Activated CD4-positive, alpha-beta T cell treated with anti-CD3 and anti-CD28 coated beads, Interleukin-2, amount 10 ng/mL, durations not matched to agents 7 days and 5 days (primary cell): ENCODE data around the gene NFASC. TPM values are rescaled to one million over a fixed set of nuclear protein-coding genes. Genes with fewer than 3 reads are reported as not detected.

ENCODE experiments used
- CTCF ChIA-PET: fragments of 350-600 bp; sonication (Branson Sonifier 250); formaldehyde crosslinking; loops from one replicate; lab custom pipeline; 2021; ENCODE audit warnings: antibody characterized with exemption; lab: Charles Lee
- POLR2A ChIA-PET: fragments of 350-600 bp; sonication (Branson Sonifier 250); formaldehyde crosslinking; loops from one replicate; lab custom pipeline; 2021; ENCODE audit warnings: antibody characterized with exemption; lab: Charles Lee
- DNase-seq: peaks from one replicate; pipeline ENCODE4 v3.0.0-alpha.2; 2020
- H3K27ac Mint-ChIP-seq: one replicate; pipeline ENCODE4 v1.8.0; 2021; ENCODE audit warnings: mild to moderate bottlenecking, moderate library complexity, mixed read lengths
- H3K27me3 Mint-ChIP-seq: one replicate; pipeline ENCODE4 v1.8.0; 2021; ENCODE audit warnings: mixed read lengths
- H3K36me3 Mint-ChIP-seq: one replicate; pipeline ENCODE4 v1.8.0; 2021; ENCODE audit warnings: low read depth, mixed read lengths
- H3K4me1 Mint-ChIP-seq: one replicate; pipeline ENCODE4 v1.8.0; 2021; ENCODE audit warnings: mixed read lengths
- H3K4me3 Mint-ChIP-seq: one replicate; pipeline ENCODE4 v1.8.0; 2021; ENCODE audit warnings: mild to moderate bottlenecking, moderate library complexity, mixed read lengths
- H3K9me3 Mint-ChIP-seq: one replicate; pipeline ENCODE4 v1.8.0; 2021; ENCODE audit warnings: mixed read lengths
- total RNA-seq, 2 experiments: library from RNA; stranded (reverse); gene quantifications; one replicate each; pipeline ENCODE4 v1.2.3, GENCODE V29; 2021

NFASC gene
- total RNA-seq, 2 experiments from 2014 or later: 0.23 TPM; not detected in 1

- no peak for DNase-seq
- Mint-ChIP-seq H3K36me3 (no peaks in the 10 kb centered on the region), H3K9me3 (no peaks in the 10 kb centered on the region), H3K27ac (no peak overlapping the region), H3K4me1 (no peaks in the 10 kb centered on the region), H3K4me3 (no peak overlapping the region), H3K27me3 (peaks cover 19% of the 10 kb centered on the region)
- ChIA-PET POLR2A (no interaction called here), CTCF (interaction anchor here (1.3 kb wide), 1 partner anchor 14 kb away, joined by 3 read pairs; no protein-coding TSS in a partner anchor)
These were observed 8.7 kb downstream of the NFASC start for GRCh38 chr1:204879351-204879750.

GRCh38 chr1:204880906-204881305, 10.2 kb downstream of the NFASC start:
- CTCF ChIA-PET: interaction anchor here (1.0 kb wide), 1 partner anchor 9 kb away, joined by 3 read pairs; no protein-coding TSS in a partner anchor
- no peak for DNase-seq
- Mint-ChIP-seq H3K27ac (no peak overlapping the region), H3K4me3 (no peak overlapping the region), H3K27me3 (peaks cover 24% of the 10 kb centered on the region), H3K9me3 (no peaks in the 10 kb centered on the region), H3K36me3 (no peaks in the 10 kb centered on the region), H3K4me1 (no peaks in the 10 kb centered on the region)
- POLR2A ChIA-PET: no interaction called here

GRCh38 chr1:204882479-204882878, 11.8 kb downstream of the NFASC start:
- ChIA-PET POLR2A (no interaction called here), CTCF (interaction anchor here (1.0 kb wide), 1 partner anchor 76 kb away, joined by 3 read pairs; no protein-coding TSS in a partner anchor)
- DNase-seq: no peak
- Mint-ChIP-seq H3K9me3 (no peaks in the 10 kb centered on the region), H3K27ac (no peak overlapping the region), H3K4me1 (no peaks in the 10 kb centered on the region), H3K36me3 (no peaks in the 10 kb centered on the region), H3K4me3 (no peak overlapping the region), H3K27me3 (peaks cover 27% of the 10 kb centered on the region)

- Mint-ChIP-seq H3K27me3 (peaks cover 28% of the 10 kb centered on the region), H3K9me3 (no peaks in the 10 kb centered on the region), H3K4me1 (no peaks in the 10 kb centered on the region), H3K36me3 (no peaks in the 10 kb centered on the region), H3K27ac (no peak overlapping the region), H3K4me3 (no peak overlapping the region)
- CTCF ChIA-PET: no interaction called here
- POLR2A ChIA-PET: no interaction called here
- DNase-seq: no peak
These were observed 12.7 kb downstream of the NFASC start for GRCh38 chr1:204883405-204883804.

- Mint-ChIP-seq H3K27ac (no peak overlapping the region), H3K27me3 (peaks cover 28% of the 10 kb centered on the region), H3K9me3 (no peaks in the 10 kb centered on the region), H3K36me3 (no peaks in the 10 kb centered on the region), H3K4me1 (no peaks in the 10 kb centered on the region), H3K4me3 (no peak overlapping the region)
- ChIA-PET CTCF (no interaction called here), POLR2A (no interaction called here)
- no peak for DNase-seq
These were observed 14.6 kb downstream of the NFASC start for GRCh38 chr1:204885288-204885711.

GRCh38 chr1:204885790-204886189, 15.1 kb downstream of the NFASC start:
- POLR2A ChIA-PET: no interaction called here

GRCh38 chr1:204887846-204888245, 17.2 kb downstream of the NFASC start:
- no peaks in the 10 kb centered on the region for H3K36me3 Mint-ChIP-seq
- H3K27me3 Mint-ChIP-seq: peaks cover 33% of the 10 kb centered on the region
- POLR2A ChIA-PET: no interaction called here
- H3K27ac Mint-ChIP-seq: no peak overlapping the region
- DNase-seq: no peak
- CTCF ChIA-PET: no interaction called here
- H3K4me1 Mint-ChIP-seq: no peaks in the 10 kb centered on the region
- no peak overlapping the region for H3K4me3 Mint-ChIP-seq
- H3K9me3 Mint-ChIP-seq: no peaks in the 10 kb centered on the region

More at GRCh38 chr1:204885790-204886189, 15.1 kb downstream of the NFASC start:
- DNase-seq: no peak
- no peaks in the 10 kb centered on the region for H3K9me3 Mint-ChIP-seq
- no peak overlapping the region for H3K27ac Mint-ChIP-seq
- H3K4me1 Mint-ChIP-seq: no peaks in the 10 kb centered on the region
- H3K4me3 Mint-ChIP-seq: no peak overlapping the region
- H3K36me3 Mint-ChIP-seq: no peaks in the 10 kb centered on the region
- CTCF ChIA-PET: no interaction called here
- peaks cover 29% of the 10 kb centered on the region for H3K27me3 Mint-ChIP-seq

- Mint-ChIP-seq H3K4me1 (no peaks in the 10 kb centered on the region), H3K9me3 (no peaks in the 10 kb centered on the region), H3K27ac (no peak overlapping the region), H3K27me3 (peaks cover 37% of the 10 kb centered on the region), H3K4me3 (no peak overlapping the region), H3K36me3 (no peaks in the 10 kb centered on the region)
- POLR2A ChIA-PET: no interaction called here
- CTCF ChIA-PET: no interaction called here
- DNase-seq: no peak
These were observed 17.6 kb downstream of the NFASC start for GRCh38 chr1:204888294-204888693.

- peaks cover 38% of the 10 kb centered on the region for H3K27me3 Mint-ChIP-seq
- no peak for DNase-seq
- no peaks in the 10 kb centered on the region for H3K9me3 Mint-ChIP-seq
- no peaks in the 10 kb centered on the region for H3K4me1 Mint-ChIP-seq
- H3K4me3 Mint-ChIP-seq: no peak overlapping the region
- H3K36me3 Mint-ChIP-seq: no peaks in the 10 kb centered on the region
- no peak overlapping the region for H3K27ac Mint-ChIP-seq
- CTCF ChIA-PET: no interaction called here
- POLR2A ChIA-PET: no interaction called here
These were observed 19.2 kb downstream of the NFASC start for GRCh38 chr1:204889681-204890383.

- no peaks in the 10 kb centered on the region for H3K4me1 Mint-ChIP-seq
- no peak for DNase-seq
- H3K27ac Mint-ChIP-seq: no peak overlapping the region
- H3K9me3 Mint-ChIP-seq: no peaks in the 10 kb centered on the region
- CTCF ChIA-PET: interaction anchor here (0.6 kb wide), 1 partner anchor 9 kb away, joined by 3 read pairs; no protein-coding TSS in a partner anchor
- POLR2A ChIA-PET: no interaction called here
- H3K36me3 Mint-ChIP-seq: no peaks in the 10 kb centered on the region
- H3K4me3 Mint-ChIP-seq: no peak overlapping the region
- peaks cover 44% of the 10 kb centered on the region for H3K27me3 Mint-ChIP-seq
These were observed 21.2 kb downstream of the NFASC start for GRCh38 chr1:204891860-204892259.

- Mint-ChIP-seq H3K9me3 (no peaks in the 10 kb centered on the region), H3K27me3 (peaks cover 37% of the 10 kb centered on the region), H3K4me3 (no peak overlapping the region), H3K27ac (no peak overlapping the region), H3K4me1 (no peaks in the 10 kb centered on the region), H3K36me3 (no peaks in the 10 kb centered on the region)
- CTCF ChIA-PET: no interaction called here
- no peak for DNase-seq
- POLR2A ChIA-PET: no interaction called here
These were observed 23.4 kb downstream of the NFASC start for GRCh38 chr1:204894031-204894430.

- ChIA-PET CTCF (no interaction called here), POLR2A (no interaction called here)
- Mint-ChIP-seq H3K4me3 (no peak overlapping the region), H3K36me3 (no peaks in the 10 kb centered on the region), H3K27me3 (peaks cover 37% of the 10 kb centered on the region), H3K4me1 (no peaks in the 10 kb centered on the region), H3K27ac (no peak overlapping the region), H3K9me3 (no peaks in the 10 kb centered on the region)
- no peak for DNase-seq
These were observed 23.9 kb downstream of the NFASC start for GRCh38 chr1:204894606-204895005.

GRCh38 chr1:204896023-204896422, 25.4 kb downstream of the NFASC start:
- CTCF ChIA-PET: no interaction called here
- H3K27me3 Mint-ChIP-seq: peaks cover 33% of the 10 kb centered on the region
- H3K27ac Mint-ChIP-seq: no peak overlapping the region
- no peak for DNase-seq
- H3K9me3 Mint-ChIP-seq: no peaks in the 10 kb centered on the region
- no peaks in the 10 kb centered on the region for H3K36me3 Mint-ChIP-seq
- POLR2A ChIA-PET: no interaction called here
- no peaks in the 10 kb centered on the region for H3K4me1 Mint-ChIP-seq
- no peak overlapping the region for H3K4me3 Mint-ChIP-seq
